ENCODE results near the gene TOP3B.

DNA sequence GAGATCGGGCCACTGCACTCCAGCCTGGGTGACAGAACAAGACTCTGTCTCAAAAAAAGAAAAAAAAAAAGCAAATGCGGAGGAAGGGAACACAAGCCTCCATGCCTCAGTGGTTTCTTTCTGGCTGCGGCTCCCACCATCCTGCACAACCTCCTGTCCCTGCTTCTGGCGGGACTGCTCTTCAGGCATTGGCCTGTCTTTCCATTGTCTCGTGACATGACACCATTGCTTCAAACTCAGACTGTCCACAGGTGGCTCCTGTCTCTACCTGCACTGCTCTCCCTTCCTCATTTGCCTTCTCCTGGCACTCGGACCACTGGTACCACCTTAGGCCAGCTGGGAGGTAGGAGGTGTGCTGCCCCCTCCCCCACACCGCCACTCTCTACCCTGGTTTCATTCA, 19.3 kb downstream of the TOP3B start:
- TF ChIP-seq, protein P1, sequence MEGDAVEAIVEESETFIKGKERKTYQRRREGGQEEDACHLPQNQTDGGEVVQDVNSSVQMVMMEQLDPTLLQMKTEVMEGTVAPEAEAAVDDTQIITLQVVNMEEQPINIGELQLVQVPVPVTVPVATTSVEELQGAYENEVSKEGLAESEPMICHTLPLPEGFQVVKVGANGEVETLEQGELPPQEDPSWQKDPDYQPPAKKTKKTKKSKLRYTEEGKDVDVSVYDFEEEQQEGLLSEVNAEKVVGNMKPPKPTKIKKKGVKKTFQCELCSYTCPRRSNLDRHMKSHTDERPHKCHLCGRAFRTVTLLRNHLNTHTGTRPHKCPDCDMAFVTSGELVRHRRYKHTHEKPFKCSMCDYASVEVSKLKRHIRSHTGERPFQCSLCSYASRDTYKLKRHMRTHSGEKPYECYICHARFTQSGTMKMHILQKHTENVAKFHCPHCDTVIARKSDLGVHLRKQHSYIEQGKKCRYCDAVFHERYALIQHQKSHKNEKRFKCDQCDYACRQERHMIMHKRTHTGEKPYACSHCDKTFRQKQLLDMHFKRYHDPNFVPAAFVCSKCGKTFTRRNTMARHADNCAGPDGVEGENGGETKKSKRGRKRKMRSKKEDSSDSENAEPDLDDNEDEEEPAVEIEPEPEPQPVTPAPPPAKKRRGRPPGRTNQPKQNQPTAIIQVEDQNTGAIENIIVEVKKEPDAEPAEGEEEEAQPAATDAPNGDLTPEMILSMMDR (conservative IDR thresholded peaks at IDR 0.05; ENCODE audit: low read depth in 2 of 2), result no peak
- TF ChIP-seq POLR2AphosphoS5 (IDR thresholded peaks at IDR 0.05; ENCODE audit: low read depth) (no peak), EZH2 (IDR thresholded peaks at IDR 0.05; ENCODE audit: low read depth, unreplicated experiment) (no peak), NANOG (IDR thresholded peaks at IDR 0.05; ENCODE audit: borderline replicate concordance) (no peak), ZNF114 (CRISPR knock-in tag; IDR thresholded peaks at IDR 0.05) (no peak), EZH2phosphoT487 (IDR thresholded peaks at IDR 0.05; ENCODE audit: unreplicated experiment) (no peak), CREB1 (CRISPR knock-in tag; IDR thresholded peaks at IDR 0.05; ENCODE audit: low read depth) (no peak), STAT1 (IDR thresholded peaks at IDR 0.05; ENCODE audit: unreplicated experiment) (no peak), ZNF331 (CRISPR knock-in tag; IDR thresholded peaks at IDR 0.05; ENCODE audit: low read depth) (no peak), JUNB (IDR thresholded peaks at IDR 0.05; ENCODE audit: unreplicated experiment) (no peak)
- TF ChIP-seq, protein P2, sequence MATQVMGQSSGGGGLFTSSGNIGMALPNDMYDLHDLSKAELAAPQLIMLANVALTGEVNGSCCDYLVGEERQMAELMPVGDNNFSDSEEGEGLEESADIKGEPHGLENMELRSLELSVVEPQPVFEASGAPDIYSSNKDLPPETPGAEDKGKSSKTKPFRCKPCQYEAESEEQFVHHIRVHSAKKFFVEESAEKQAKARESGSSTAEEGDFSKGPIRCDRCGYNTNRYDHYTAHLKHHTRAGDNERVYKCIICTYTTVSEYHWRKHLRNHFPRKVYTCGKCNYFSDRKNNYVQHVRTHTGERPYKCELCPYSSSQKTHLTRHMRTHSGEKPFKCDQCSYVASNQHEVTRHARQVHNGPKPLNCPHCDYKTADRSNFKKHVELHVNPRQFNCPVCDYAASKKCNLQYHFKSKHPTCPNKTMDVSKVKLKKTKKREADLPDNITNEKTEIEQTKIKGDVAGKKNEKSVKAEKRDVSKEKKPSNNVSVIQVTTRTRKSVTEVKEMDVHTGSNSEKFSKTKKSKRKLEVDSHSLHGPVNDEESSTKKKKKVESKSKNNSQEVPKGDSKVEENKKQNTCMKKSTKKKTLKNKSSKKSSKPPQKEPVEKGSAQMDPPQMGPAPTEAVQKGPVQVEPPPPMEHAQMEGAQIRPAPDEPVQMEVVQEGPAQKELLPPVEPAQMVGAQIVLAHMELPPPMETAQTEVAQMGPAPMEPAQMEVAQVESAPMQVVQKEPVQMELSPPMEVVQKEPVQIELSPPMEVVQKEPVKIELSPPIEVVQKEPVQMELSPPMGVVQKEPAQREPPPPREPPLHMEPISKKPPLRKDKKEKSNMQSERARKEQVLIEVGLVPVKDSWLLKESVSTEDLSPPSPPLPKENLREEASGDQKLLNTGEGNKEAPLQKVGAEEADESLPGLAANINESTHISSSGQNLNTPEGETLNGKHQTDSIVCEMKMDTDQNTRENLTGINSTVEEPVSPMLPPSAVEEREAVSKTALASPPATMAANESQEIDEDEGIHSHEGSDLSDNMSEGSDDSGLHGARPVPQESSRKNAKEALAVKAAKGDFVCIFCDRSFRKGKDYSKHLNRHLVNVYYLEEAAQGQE (IDR thresholded peaks at IDR 0.05; ENCODE audit: unreplicated experiment), result no peak
- TF ChIP-seq, protein P3, sequence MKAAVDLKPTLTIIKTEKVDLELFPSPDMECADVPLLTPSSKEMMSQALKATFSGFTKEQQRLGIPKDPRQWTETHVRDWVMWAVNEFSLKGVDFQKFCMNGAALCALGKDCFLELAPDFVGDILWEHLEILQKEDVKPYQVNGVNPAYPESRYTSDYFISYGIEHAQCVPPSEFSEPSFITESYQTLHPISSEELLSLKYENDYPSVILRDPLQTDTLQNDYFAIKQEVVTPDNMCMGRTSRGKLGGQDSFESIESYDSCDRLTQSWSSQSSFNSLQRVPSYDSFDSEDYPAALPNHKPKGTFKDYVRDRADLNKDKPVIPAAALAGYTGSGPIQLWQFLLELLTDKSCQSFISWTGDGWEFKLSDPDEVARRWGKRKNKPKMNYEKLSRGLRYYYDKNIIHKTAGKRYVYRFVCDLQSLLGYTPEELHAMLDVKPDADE (IDR thresholded peaks at IDR 0.05), result no peak

Measured in GM23338 (cell line).